Measurements from ENCODE around the gene CDK11A. TPM values are rescaled to one million over a fixed set of nuclear protein-coding genes. Genes with fewer than 3 reads are reported as not detected.
"Not testable (repeated sequence)": the region's sequence is repeated elsewhere in the genome, so short reads cannot be mapped to it uniquely, and the experiment has no call there.

The CDK11A gene
- total RNA-seq, 2 donors from 2014 or later = 40.3 to 72.5 TPM

GRCh38 chr1:1758692-1759455 is 34.7 kb upstream of the CDK11A start:
- ATAC-seq (replicated peaks in 1 of 2) = no peak
- Mint-ChIP-seq H3K4me1 (ENCODE audit: low read depth) (no peaks in the 10 kb centered on the region), H3K4me3 (no peak overlapping the region), H3K27me3 (ENCODE audit: low read depth) (no peaks in the 10 kb centered on the region), H3K27ac (no peak overlapping the region), H3K36me3 (ENCODE audit: insufficient read depth in 2 of 2) (peaks cover 2 to 12% of the 10 kb centered on the region in 2 donors), H3K9me3 (no peaks in the 10 kb centered on the region)
- DNase-seq = no peak

- peaks cover 2 to 13% of the 10 kb centered on the region in 2 donors for H3K36me3 Mint-ChIP-seq (ENCODE audit: insufficient read depth in 2 of 2)
- H3K4me1 Mint-ChIP-seq (ENCODE audit: low read depth) = no peaks in the 10 kb centered on the region
- H3K4me3 Mint-ChIP-seq = no peak overlapping the region
- no peak overlapping the region for H3K27ac Mint-ChIP-seq
- ATAC-seq (replicated peaks in 1 of 2) = no peak
- H3K9me3 Mint-ChIP-seq = no peaks in the 10 kb centered on the region
- no peaks in the 10 kb centered on the region for H3K27me3 Mint-ChIP-seq (ENCODE audit: low read depth)
- no peak for DNase-seq
Measured at GRCh38 chr1:1758059-1758621, 34.0 kb upstream of the CDK11A start.

GRCh38 chr1:1757422-1758058 is 33.4 kb upstream of the CDK11A start:
- DNase-seq = no peak
- no peak for ATAC-seq (replicated peaks in 1 of 2)
- Mint-ChIP-seq H3K4me1 (ENCODE audit: low read depth) (no peaks in the 10 kb centered on the region), H3K36me3 (ENCODE audit: insufficient read depth in 2 of 2) (peaks cover 2 to 11% of the 10 kb centered on the region in 2 donors), H3K9me3 (no peaks in the 10 kb centered on the region), H3K27ac (no peak overlapping the region), H3K4me3 (no peak overlapping the region), H3K27me3 (ENCODE audit: low read depth) (no peaks in the 10 kb centered on the region)

- no peaks in the 10 kb centered on the region for H3K27me3 Mint-ChIP-seq (ENCODE audit: low read depth)
- DNase-seq = no peak
- H3K4me3 Mint-ChIP-seq = no peak overlapping the region
- H3K4me1 Mint-ChIP-seq (ENCODE audit: low read depth) = no peaks in the 10 kb centered on the region
- peaks cover 2 to 11% of the 10 kb centered on the region in 2 donors for H3K36me3 Mint-ChIP-seq (ENCODE audit: insufficient read depth in 2 of 2)
- no peaks in the 10 kb centered on the region for H3K9me3 Mint-ChIP-seq
- no peak for ATAC-seq (replicated peaks in 1 of 2)
- no peak overlapping the region for H3K27ac Mint-ChIP-seq
Measured at GRCh38 chr1:1756661-1757421, 32.7 kb upstream of the CDK11A start.

GRCh38 chr1:1755852-1756251 is 31.7 kb upstream of the CDK11A start:
- Mint-ChIP-seq H3K36me3 (ENCODE audit: insufficient read depth in 2 of 2) (peaks cover 0 to 4% of the 10 kb centered on the region in 2 donors), H3K9me3 (no peaks in the 10 kb centered on the region), H3K27ac (no peak overlapping the region), H3K4me3 (no peak overlapping the region), H3K4me1 (ENCODE audit: low read depth) (no peaks in the 10 kb centered on the region), H3K27me3 (ENCODE audit: low read depth) (no peaks in the 10 kb centered on the region)
- DNase-seq = no peak
- no peak for ATAC-seq (replicated peaks in 1 of 2)

- Mint-ChIP-seq H3K27ac (no peak overlapping the region), H3K36me3 (ENCODE audit: insufficient read depth in 2 of 2) (peaks cover 0 to 4% of the 10 kb centered on the region in 2 donors), H3K9me3 (no peaks in the 10 kb centered on the region), H3K4me1 (ENCODE audit: low read depth) (no peaks in the 10 kb centered on the region), H3K27me3 (ENCODE audit: low read depth) (no peaks in the 10 kb centered on the region), H3K4me3 (no peak overlapping the region)
- no peak for DNase-seq
- ATAC-seq (replicated peaks in 1 of 2) = no peak
Measured at GRCh38 chr1:1755426-1755825, 31.3 kb upstream of the CDK11A start.

GRCh38 chr1:1754051-1754815 is 30.1 kb upstream of the CDK11A start:
- Mint-ChIP-seq H3K27ac (no peak overlapping the region), H3K9me3 (no peaks in the 10 kb centered on the region), H3K4me1 (ENCODE audit: low read depth) (no peaks in the 10 kb centered on the region), H3K36me3 (ENCODE audit: insufficient read depth in 2 of 2) (peaks cover 0 to 2% of the 10 kb centered on the region in 2 donors), H3K27me3 (ENCODE audit: low read depth) (no peaks in the 10 kb centered on the region), H3K4me3 (no peak overlapping the region)
- DNase-seq = no peak
- ATAC-seq (replicated peaks in 1 of 2) = no peak

- H3K9me3 Mint-ChIP-seq = no peaks in the 10 kb centered on the region
- no peak for ATAC-seq (replicated peaks in 1 of 2)
Measured at GRCh38 chr1:1753607-1754005, 29.4 kb upstream of the CDK11A start.

GRCh38 chr1:1752636-1753606 is 28.8 kb upstream of the CDK11A start:
- ATAC-seq (replicated peaks in 1 of 2) (no peak), DNase-seq (no peak)
- Mint-ChIP-seq H3K36me3 (ENCODE audit: insufficient read depth in 2 of 2) (peaks cover 0 to 2% of the 10 kb centered on the region in 2 donors), H3K27me3 (ENCODE audit: low read depth) (no peaks in the 10 kb centered on the region), H3K4me1 (ENCODE audit: low read depth) (no peaks in the 10 kb centered on the region), H3K27ac (no peak overlapping the region), H3K4me3 (no peak overlapping the region), H3K9me3 (no peaks in the 10 kb centered on the region)

More at GRCh38 chr1:1753607-1754005, 29.4 kb upstream of the CDK11A start:
- Mint-ChIP-seq H3K36me3 (ENCODE audit: insufficient read depth in 2 of 2) (peaks cover 0 to 2% of the 10 kb centered on the region in 2 donors), H3K4me3 (no peak overlapping the region), H3K4me1 (ENCODE audit: low read depth) (no peaks in the 10 kb centered on the region), H3K27ac (no peak overlapping the region), H3K27me3 (ENCODE audit: low read depth) (no peaks in the 10 kb centered on the region)
- DNase-seq = no peak

GRCh38 chr1:1752190-1752589 is 28.0 kb upstream of the CDK11A start:
- Mint-ChIP-seq H3K9me3 (no peaks in the 10 kb centered on the region), H3K4me3 (no peak overlapping the region), H3K36me3 (ENCODE audit: insufficient read depth in 2 of 2) (peaks cover 0 to 2% of the 10 kb centered on the region in 2 donors), H3K27ac (no peak overlapping the region), H3K27me3 (ENCODE audit: low read depth) (no peaks in the 10 kb centered on the region), H3K4me1 (ENCODE audit: low read depth) (no peaks in the 10 kb centered on the region)
- ATAC-seq (replicated peaks in 1 of 2) (no peak), DNase-seq (no peak)

- H3K27me3 Mint-ChIP-seq (ENCODE audit: low read depth); DNase-seq; H3K9me3 Mint-ChIP-seq; H3K4me3 Mint-ChIP-seq; H3K4me1 Mint-ChIP-seq (ENCODE audit: low read depth); H3K36me3 Mint-ChIP-seq (ENCODE audit: insufficient read depth in 2 of 2); ATAC-seq (replicated peaks in 1 of 2); H3K27ac Mint-ChIP-seq: not testable (repeated sequence)
Measured at GRCh38 chr1:1749941-1750340, 25.8 kb upstream of the CDK11A start.
